NCI-H345 treated with DMSO at 0.1 percent for 48 hours (cell line): Measurements from ENCODE around the gene LMOD3.

ENCODE experiments used
- DNase-seq: peaks from one replicate; lab custom pipeline; 2025; ENCODE audit not compliant: unreplicated experiment; lab: John Stamatoyannopoulos, UW

The LMOD3 gene

DNA sequence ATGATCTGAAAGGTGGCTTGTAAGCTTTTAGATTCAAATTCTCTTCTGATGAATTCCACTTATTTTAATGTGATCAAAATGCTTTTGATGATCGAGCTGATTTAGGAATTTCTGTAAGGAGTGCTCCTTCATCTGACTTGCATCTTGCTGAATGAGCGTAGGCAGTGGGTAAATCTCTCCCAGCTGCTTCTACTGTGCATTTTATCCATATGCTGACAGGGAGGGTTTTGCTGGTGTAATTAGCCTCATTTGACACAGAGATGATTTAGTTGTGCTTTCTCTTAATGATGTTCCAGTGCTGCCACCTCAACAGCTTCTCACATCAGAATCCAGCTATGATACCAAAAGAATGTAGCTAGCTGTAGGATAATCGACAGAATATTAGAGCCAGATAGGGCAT lies 3.8 kb upstream of the LMOD3 start:
- no peak for DNase-seq

DNA sequence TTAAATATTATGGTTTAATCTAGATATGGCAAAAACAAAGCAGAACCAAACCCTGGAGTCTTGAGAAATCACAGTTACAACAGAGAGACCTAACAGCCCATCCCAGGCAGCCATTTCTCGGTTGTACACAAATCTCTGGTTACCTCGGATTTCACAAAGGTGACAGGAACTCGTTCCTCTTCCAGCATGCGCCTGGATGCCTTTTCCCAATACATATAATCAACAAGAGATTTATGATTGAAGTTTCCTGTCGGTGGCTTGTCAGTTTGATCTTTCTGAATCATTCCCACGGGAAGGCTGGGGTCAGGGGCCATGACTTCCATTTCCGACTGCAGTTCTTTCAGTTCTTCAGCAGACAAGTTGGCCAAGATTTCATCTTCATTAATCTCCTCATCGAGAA lies 445 bp downstream of the LMOD3 start:
- no peak for DNase-seq

DNA sequence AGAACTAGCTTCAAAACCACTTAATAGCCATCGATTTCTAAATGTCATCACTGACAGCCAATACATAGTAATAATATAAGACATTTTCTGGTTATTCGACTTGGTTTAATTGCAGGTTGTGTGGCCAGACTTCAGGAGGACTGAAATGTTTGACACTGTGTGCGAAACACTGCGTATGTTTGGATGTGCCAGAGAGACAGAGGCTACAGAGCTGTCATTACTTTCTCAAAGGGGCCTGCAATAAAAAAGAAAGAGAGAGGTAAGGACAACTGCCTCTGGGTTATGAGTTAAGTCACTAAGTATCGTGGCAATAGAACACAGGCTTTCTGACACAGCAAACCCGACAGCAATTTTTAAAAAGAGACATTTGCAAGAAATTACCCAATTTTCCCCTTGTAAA lies 882 bp downstream of the LMOD3 start:
- no peak for DNase-seq

GRCh38 chr3:69120879-69121464 lies 1.4 kb downstream of the LMOD3 start:
- no peak for DNase-seq

DNA sequence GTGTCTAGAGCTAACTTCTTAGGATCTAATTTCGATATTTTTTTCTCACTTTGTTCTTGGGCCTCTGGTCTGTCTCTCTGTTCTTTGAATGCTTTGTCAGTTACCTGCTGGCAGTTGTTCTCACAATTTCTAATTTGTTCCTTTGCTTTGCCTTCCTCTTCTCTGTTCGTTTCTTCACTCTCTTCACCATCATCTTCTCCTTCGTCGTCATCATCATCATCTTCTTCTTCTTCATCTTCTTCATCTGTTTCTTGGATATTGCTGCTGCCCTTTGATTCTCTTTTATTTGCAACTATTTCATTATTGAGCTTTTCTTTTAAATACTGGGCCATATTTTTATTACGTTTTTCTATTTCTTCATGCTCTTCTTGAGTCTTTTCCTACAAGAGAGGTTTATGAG lies 2.7 kb downstream of the LMOD3 start:
- no peak for DNase-seq

GRCh38 chr3:69119138-69119537 lies 3.3 kb downstream of the LMOD3 start:
- DNase-seq, result no peak

GRCh38 chr3:69118555-69118954 lies 3.8 kb downstream of the LMOD3 start:
- no peak for DNase-seq

GRCh38 chr3:69116897-69117296 lies 5.5 kb downstream of the LMOD3 start:
- DNase-seq, result no peak

DNA sequence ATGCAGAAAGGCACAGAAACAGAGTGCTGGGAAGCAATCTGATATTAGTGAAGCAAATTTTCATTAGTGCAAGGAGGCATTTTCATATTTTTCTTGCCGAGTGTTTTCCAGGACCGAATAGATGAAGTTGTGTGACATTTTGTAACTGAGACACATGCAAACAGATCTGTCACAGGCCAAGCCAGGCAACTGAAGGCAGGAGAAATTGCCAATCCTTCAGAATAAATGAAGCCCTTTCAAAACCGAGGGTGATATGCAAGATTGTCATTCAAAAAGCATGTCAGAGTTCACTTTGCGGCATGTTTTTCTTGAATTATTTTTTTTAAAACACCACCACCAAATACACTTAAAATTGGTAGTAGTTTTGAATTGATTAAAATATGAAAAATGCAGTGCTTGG lies 6.2 kb downstream of the LMOD3 start:
- DNase-seq, result no peak

DNA sequence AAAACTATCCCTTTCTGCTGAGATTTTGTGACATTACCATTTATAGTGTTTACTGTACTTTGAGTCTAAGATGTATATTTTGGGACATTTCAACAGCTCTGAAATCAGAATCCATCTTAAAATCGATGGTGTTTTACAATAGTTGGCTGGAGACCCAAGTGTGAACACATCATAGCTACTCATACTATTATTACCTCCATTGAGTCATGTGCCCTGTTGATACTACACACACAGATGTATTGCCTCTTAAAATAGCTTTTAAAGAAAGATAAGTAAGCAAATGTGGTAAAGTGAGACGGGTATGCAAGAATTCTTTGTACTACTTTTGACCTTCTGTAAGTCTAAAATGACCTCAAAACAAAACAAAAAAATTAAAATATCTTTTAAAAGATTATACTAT lies 6.7 kb downstream of the LMOD3 start:
- no peak for DNase-seq

DNA sequence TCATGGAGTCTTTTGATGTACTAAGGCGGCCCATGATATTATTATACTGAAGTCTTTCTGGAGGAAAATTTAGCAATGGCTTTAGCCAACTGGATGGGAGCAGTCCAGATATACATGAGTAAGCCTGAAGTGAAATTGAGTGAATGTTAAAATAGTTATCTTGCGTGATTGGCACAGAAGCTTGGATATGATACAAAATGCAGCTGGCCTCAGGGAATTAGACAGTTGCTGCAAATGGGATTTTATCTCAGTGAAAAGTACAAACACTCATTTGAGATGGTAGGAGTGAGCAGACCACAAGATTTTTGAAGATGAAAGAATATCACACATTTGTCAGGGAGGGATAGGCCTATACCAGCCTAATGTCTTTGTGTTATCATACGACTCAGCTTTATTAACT lies 8.9 kb downstream of the LMOD3 start:
- DNase-seq, result no peak

- no peak for DNase-seq
Observed at GRCh38 chr3:69110941-69111546, 11.4 kb downstream of the LMOD3 start.

DNA sequence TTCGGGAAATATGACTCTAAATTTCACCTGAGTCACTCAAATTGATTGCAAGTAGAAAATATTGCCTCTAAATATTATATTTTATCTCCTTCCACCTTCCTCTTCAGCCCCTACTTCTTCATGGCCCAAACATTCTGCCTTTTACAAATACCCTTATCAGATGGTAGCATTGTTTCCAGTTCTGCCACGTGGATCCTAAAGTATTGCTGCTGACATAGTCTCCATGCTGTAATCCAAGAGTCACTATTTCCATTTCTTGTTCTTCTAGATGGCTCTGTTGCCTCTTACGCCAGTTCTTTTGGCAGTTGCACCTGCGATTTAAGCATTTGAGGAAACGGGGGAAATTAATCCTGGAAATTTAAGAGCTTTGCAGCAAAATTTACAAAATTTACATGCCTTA lies 13.6 kb downstream of the LMOD3 start:
- no peak for DNase-seq

DNA sequence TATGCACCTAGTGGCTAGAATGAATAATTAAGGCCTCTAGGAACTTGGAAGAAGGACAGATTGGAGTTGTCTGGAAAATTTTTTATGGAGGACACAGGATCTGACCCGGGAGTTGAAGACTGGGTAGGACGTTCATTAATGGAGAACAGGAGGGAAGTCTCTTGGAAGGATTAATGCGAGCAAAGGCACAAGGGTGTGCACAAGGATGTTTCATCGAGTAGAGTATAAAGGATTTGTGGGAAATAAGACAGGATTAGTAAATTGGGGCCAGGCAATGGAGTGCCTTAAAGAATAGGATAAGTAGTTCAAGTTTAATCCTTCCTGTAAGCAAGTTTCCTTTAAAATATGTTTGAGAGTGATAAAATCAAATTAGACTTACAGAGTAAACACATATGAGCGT lies 14.6 kb downstream of the LMOD3 start:
- DNase-seq, result no peak

DNA sequence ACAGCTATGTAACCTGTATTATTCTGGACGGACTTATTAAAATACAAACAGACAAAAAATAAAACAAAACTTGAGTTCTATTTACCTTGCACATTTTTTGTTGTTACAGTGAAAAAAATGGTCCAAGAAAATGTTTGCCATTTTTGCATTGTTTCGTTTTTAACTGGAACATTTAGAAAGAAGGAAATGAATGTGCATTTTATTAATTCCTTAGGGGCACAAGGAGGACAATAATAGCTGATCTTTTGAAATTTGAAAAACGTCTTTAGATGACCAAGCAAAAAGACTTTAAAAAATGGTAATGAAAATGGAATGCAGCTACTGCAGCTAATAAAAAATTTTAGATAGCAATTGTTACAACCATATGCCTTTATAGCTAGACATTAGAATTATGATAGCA lies 17.1 kb downstream of the LMOD3 start:
- DNase-seq, result no peak

- DNase-seq, result no peak
Observed at GRCh38 chr3:69104586-69104985, 17.8 kb downstream of the LMOD3 start.

- no peak for DNase-seq
Observed at GRCh38 chr3:69103123-69103522, 19.3 kb downstream of the LMOD3 start.

DNA sequence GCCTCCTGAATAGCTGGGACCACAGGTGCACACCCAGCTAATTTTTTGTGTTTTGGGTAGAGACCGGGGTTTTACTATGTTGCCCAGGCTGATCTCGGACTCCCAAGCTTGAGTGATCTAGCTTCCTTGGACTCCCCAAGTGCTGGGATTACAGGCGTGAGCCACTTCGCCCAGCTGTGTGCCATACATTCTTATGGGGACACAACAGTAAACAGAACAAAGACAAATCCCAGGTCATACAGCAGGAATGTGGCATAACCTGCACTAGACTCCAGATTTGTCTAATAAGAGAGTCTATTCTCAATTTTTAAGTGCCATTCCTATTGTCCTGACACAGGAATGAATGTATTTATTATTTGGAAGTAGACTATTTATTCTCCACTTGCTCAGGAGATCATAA lies 20.0 kb downstream of the LMOD3 start:
- no peak for DNase-seq

GRCh38 chr3:69099576-69099975 lies 22.8 kb downstream of the LMOD3 start:
- no peak for DNase-seq

- no peak for DNase-seq
Observed at GRCh38 chr3:69097407-69098086, 24.8 kb downstream of the LMOD3 start.

- no peak for DNase-seq
Observed at GRCh38 chr3:69096299-69096698, 26.1 kb downstream of the LMOD3 start.

DNA sequence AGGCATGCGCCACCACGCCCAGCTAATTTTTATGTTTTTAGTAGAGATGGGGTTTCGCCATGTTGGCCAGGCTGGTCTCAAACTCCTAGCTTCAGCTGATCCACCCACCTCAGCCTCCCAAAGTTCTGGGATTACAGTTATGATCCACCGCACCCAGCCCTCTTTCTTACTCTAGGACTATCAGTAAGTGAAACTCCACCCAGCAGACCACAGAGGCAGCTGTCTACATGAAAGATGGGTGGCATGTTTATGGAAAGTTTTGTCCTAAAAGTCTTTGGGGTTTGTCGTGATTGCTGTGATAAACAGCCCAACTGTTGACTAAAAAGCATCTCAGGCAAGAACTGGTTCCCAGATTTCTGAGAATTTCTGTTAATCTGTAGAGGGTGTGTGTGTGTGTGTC lies 26.8 kb downstream of the LMOD3 start:
- no peak for DNase-seq
